CD4-positive, alpha-beta T cell treated with Interferon gamma for 1 hour (primary cell): ENCODE measurements around the gene TRIM17.
"Not testable (repeated sequence)": the region's sequence is repeated elsewhere in the genome, so short reads cannot be mapped to it uniquely, and the experiment has no call there.

Experiments
- DNase-seq: peaks from one replicate; pipeline ENCODE4 v3.0.0-alpha.2; 2020

Gene TRIM17

GRCh38 chr1:228446852-228447251 lies 30.2 kb upstream of the TRIM17 start:
- DNase-seq, result no peak

- no peak for DNase-seq
These were observed 29.4 kb upstream of the TRIM17 start for GRCh38 chr1:228445843-228446650.

- no peak for DNase-seq
These were observed 28.8 kb upstream of the TRIM17 start for GRCh38 chr1:228445490-228445842.

GRCh38 chr1:228443395-228443794 lies 26.7 kb upstream of the TRIM17 start:
- DNase-seq, result no peak

- no peak for DNase-seq
These were observed 24.3 kb upstream of the TRIM17 start for GRCh38 chr1:228440761-228441500.

- DNase-seq, result no peak
These were observed 21.6 kb upstream of the TRIM17 start for GRCh38 chr1:228438266-228438665.

GRCh38 chr1:228437424-228437962 lies 20.8 kb upstream of the TRIM17 start:
- DNase-seq, result no peak

GRCh38 chr1:228434689-228435088 lies 18.0 kb upstream of the TRIM17 start:
- no peak for DNase-seq

- DNase-seq, result not testable (repeated sequence)
These were observed 16.8 kb upstream of the TRIM17 start for GRCh38 chr1:228433337-228434053.

DNA sequence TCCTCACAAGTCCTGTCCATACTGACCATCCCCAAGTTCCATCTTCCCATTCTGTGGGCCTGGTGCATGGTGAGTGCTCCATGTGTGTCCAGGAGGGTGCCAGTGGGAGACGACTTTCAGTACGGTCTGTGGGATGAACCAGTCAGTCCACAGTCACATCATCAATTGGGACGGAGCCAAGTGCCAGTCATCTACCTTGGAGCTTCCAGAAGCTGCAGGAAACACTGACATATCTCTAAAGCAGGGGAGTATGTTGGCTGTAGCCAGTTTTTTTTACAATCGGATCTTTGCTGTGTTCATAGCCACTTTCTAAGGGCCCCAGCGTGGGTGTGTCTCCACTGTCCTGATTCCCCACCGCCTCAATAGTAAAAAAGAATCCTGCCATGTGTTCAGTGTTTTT lies 13.6 kb upstream of the TRIM17 start:
- DNase-seq, result no peak

DNA sequence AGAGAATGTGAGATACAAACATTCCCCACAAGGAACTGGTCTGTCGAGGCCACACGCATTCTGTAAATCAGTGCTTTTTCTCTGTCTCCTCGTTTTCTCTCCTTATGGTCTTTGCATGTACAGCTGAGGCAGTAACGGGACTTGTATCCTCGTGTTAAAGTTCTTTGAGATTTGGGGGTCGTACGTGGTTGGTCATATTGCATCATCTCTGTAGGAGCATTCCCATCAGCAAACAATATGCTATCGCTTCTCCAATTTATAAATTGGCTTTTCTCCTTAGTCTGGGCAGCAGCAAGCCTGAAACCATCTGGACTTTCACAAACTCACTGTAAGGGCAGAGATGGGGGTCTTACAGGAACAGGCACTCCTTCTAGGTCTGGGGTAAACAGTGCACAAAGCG lies 13.0 kb upstream of the TRIM17 start:
- no peak for DNase-seq

- no peak for DNase-seq
These were observed 12.3 kb upstream of the TRIM17 start for GRCh38 chr1:228429007-228429406.

DNA sequence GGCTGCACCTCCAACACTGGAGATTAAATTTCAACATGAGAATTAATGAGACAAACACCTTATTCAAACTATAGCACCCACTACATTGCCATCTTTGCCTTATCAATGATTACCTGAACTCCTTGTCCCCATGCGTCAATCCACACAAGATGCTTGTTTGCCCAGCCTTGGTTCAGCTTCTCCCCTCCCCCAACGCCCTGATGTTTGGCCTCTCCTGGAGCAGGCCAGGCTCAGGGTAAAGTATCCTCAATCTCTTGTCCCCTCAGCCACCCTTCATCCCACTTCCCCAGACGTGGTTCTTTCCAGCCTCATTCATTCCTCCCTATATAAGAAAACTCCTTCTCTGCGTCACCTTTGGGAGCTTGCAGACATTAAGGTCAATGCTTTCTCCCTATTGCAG lies 11.8 kb upstream of the TRIM17 start:
- no peak for DNase-seq

DNA sequence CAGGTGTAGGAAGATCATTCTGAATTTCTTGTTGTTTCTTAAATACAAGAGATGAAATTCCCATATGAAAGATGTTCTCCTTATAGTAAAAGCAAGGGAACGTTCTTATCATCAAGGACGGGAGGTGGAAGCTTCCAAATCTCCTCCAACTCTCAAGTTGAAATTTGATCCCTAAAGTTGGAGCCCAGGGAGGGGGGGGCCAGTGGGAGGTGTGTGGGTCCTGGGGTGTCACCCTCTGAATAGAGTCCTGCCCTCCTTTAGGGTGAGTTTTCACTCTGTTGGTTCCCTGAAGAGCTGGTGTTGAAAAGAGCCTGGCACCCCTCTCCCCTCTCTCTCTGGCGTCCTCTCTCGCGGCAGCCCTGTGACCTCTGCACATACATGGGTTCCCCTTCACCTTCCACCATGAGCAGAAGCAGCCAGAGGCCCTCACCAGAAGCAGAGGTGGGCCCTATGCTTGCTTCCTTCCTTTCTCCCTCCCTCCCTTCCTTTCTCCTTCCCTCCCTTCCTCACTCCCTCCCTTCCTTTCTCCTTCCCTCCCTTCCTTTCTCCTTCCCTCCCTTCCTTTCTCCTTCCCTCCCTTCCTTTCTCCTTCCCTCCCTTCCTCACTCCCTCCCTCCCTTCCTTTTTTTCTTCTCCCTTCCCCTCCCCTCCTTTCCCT lies 10.0 kb upstream of the TRIM17 start:
- no peak for DNase-seq

DNA sequence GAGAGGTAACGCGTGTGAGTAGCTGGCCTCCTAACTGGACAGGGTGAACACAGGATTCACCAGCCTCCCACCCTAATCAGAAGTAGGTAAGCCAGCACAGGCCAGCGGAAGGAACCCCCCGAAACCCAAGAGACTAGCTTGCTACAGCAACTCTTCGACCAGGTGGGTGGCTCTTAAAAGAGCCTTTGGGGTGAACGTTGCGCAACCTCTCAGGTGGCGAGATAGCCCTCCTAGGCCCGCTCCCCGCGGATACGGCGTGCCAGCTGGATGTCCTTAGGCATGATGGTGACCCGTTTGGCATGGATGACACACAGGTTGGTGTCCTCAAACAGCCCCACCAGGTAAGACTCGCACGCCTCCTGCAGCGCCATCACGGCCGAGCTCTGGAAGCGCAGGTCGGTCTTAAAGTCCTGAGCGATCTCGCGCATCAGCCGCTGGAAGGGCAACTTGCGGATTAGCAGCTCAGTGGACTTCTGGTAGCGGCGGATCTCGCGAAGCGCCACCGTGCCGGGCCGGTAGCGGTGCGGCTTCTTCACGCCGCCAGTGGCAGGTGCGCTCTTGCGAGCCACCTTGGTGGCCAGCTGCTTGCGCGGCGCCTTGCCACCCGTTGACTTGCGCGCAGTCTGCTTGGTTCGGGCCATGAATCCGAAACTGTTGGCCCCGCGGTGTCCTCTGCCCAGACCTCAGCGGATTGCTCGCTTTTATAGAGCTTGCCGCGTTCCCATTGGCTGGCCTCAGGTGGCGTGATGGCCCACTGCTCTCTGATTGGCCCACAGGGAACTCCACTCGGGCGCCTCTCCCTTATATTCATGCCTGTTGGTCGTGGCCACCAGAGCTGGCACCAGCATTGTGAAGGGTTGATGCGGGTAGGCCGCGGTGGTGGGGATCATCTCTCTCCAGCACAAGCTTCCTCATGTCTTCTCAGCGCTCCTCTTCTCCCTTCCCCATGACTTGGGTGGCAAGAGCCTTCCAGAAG lies 8.3 kb upstream of the TRIM17 start:
- DNase-seq, result no peak

- DNase-seq, result no peak
These were observed 6.9 kb upstream of the TRIM17 start for GRCh38 chr1:228423404-228424053.

GRCh38 chr1:228420968-228421826 lies 4.5 kb upstream of the TRIM17 start:
- DNase-seq, result no peak

DNA sequence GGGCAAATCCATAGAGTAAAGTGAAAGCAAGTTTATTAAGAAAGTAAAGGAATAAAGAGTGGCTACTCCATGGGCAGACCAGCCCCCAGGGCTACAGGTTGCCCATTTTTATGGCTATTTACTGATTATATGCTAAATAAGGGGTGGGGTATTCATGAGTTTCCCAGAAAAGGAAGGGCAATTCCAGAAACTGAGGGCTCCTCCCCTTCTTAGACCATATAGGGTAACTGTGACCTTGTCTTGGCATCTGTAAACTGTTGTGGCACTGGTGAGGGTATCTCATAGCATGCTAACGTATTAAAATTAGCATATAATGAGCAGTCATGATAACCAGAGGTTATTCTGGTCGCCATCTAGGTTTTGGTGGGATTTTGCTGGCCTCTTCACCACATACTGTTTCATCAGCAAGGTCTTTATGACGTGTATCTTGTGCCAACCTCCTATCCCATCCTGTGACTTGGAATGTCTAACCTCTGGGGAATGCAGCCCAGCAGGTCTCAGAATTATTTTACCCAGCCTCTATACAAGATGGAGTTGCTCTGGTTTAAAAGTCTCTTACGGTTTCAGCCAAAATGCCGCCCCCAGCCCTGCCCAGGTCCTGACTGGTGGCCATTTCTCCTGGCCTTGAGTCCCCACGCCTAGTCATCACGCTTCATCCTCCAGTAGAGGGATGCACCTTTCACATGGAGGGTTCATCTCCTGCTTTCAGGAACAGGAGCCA lies 982 bp upstream of the TRIM17 start:
- no peak for DNase-seq

GRCh38 chr1:228417061-228417460 lies 400 bp upstream of the TRIM17 start:
- no peak for DNase-seq

DNA sequence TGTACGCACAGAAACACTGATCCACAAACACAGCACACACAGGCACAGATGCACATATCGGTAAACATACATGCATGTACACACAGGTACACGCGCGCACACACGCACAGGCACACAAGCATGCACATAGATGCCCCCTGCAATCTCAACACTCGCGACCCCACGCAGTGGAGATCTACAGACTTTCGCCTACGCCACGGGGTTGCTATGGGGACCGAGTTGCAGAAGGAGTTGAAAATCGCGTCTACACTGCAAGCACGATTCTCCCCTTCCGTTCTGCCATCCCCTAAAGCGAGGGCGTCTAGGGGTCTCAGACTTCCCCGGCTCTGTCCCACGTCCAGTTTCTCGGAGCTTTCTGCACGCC lies 826 bp downstream of the TRIM17 start:
- no peak for DNase-seq
